ENCODE results near the gene FGF22. TPM values are rescaled to one million over a fixed set of nuclear protein-coding genes. Genes with fewer than 3 reads are reported as not detected.

The FGF22 gene
- polyA plus RNA-seq, 3 donors, result not detected

GRCh38 chr19:676339-677105 is 36.8 kb downstream of the FGF22 start, which contains the start of gene FSTL3:
TSS of gene FSTL3 (plus strand) at chr19:676392. CDS start at chr19:676424, 32 bp downstream.
- Mint-ChIP-seq H3K36me3 (peaks cover 3 to 4% of the 10 kb centered on the region in 2 donors), H3K9me3 (peaks cover 0 to 3% (median under 1%) of the 10 kb centered on the region in 7 donors), H3K27me3 (ENCODE audit: low read depth in 3 of 3) (peaks cover 14 to 46% (median 32%) of the 10 kb centered on the region in 3 donors), H3K4me3 (peak within 1 kb of the TSS; percentile 72 to 81), H3K4me1 (peaks cover 56% of the 10 kb centered on the region), H3K27ac (peak within 1 kb of the TSS in 1 of 7 donors; percentile 75)
- intact Hi-C loops (cut with micrococcal nuclease), result no loop called here
- H3K36me3 ChIP-seq (replicated peaks in 1 of 2; ENCODE audit: control insufficient read depth in 1 of 2, insufficient read depth in 2 of 2, low read length in 2 of 2), result no peaks in the 10 kb centered on the region
- peaks cover 53 to 63% of the 10 kb centered on the region in 2 donors for H3K4me1 ChIP-seq (ENCODE audit: control insufficient read depth in 1 of 2, insufficient read depth in 2 of 2, low read length in 2 of 2)
- DNase-seq, result no peak
- 9% methylated on average over 60 of the region's 63 CpGs for WGBS (ENCODE audit: insufficient coverage)
- TF ChIP-seq CTCF (IDR thresholded peaks at IDR 0.05), result no peak
- H3K27ac ChIP-seq (ENCODE audit: low read depth in 1 of 2, low read length in 2 of 2), result no peak within 1 kb of the TSS
- peak within 1 kb of the TSS; percentile 67 for H3K4me2 ChIP-seq (replicated peaks; ENCODE audit: extremely low read depth, low read length, poor library complexity, severe bottlenecking)
- H3K27me3 ChIP-seq (ENCODE audit: control insufficient read depth in 2 of 2, insufficient read depth in 2 of 2, low read length in 2 of 2), result peaks cover 0 to 30% of the 10 kb centered on the region in 2 donors
- no peak within 1 kb of the TSS for H2AFZ ChIP-seq (ENCODE audit: insufficient read depth, low read depth, low read length, poor library complexity, severe bottlenecking)
- H3K9ac ChIP-seq (ENCODE audit: insufficient read depth, low read length, poor library complexity, severe bottlenecking), result no peak within 1 kb of the TSS
- H3K9me3 ChIP-seq (replicated peaks in 1 of 2; ENCODE audit: control insufficient read depth in 1 of 2, insufficient read depth in 1 of 2, low read length in 2 of 2), result no peaks in the 10 kb centered on the region
- no peaks in the 10 kb centered on the region for H4K20me1 ChIP-seq (ENCODE audit: insufficient read depth, low read length)
- peak within 1 kb of the TSS in 2 of 3 experiments; percentile 34 to 54 for H3K4me3 ChIP-seq (replicated peaks in 1 of 3; ENCODE audit: low read depth in 2 of 3, low read length in 3 of 3)
- peaks cover 10% of the 10 kb centered on the region for H3K79me2 ChIP-seq (ENCODE audit: insufficient read depth, low read length)

- peak overlapping the region; percentile 67 for H3K4me2 ChIP-seq (replicated peaks; ENCODE audit: extremely low read depth, low read length, poor library complexity, severe bottlenecking)
- Mint-ChIP-seq H3K9me3 (peaks cover 0 to 3% (median 2%) of the 10 kb centered on the region in 7 donors), H3K4me1 (peaks cover 54% of the 10 kb centered on the region), H3K36me3 (peaks cover 3 to 4% of the 10 kb centered on the region in 2 donors), H3K27me3 (ENCODE audit: low read depth in 3 of 3) (peaks cover 14 to 46% (median 32%) of the 10 kb centered on the region in 3 donors), H3K27ac (no peak overlapping the region), H3K4me3 (no peak overlapping the region)
- no peak overlapping the region for H3K27ac ChIP-seq (ENCODE audit: low read depth in 1 of 2, low read length in 2 of 2)
- H3K36me3 ChIP-seq (replicated peaks in 1 of 2; ENCODE audit: control insufficient read depth in 1 of 2, insufficient read depth in 2 of 2, low read length in 2 of 2), result no peaks in the 10 kb centered on the region
- TF ChIP-seq CTCF (IDR thresholded peaks at IDR 0.05), result no peak
- no peak overlapping the region for H2AFZ ChIP-seq (ENCODE audit: insufficient read depth, low read depth, low read length, poor library complexity, severe bottlenecking)
- intact Hi-C loops (cut with micrococcal nuclease), result no loop called here
- no peak for DNase-seq
- peaks cover 49 to 60% of the 10 kb centered on the region in 2 donors for H3K4me1 ChIP-seq (ENCODE audit: control insufficient read depth in 1 of 2, insufficient read depth in 2 of 2, low read length in 2 of 2)
- no peak overlapping the region for H3K4me3 ChIP-seq (replicated peaks in 1 of 3; ENCODE audit: low read depth in 2 of 3, low read length in 3 of 3)
- no peak overlapping the region for H3K9ac ChIP-seq (ENCODE audit: insufficient read depth, low read length, poor library complexity, severe bottlenecking)
- H3K79me2 ChIP-seq (ENCODE audit: insufficient read depth, low read length), result peaks cover 10% of the 10 kb centered on the region
- 37% methylated on average over 10 of the region's 15 CpGs for WGBS (ENCODE audit: insufficient coverage)
- no peaks in the 10 kb centered on the region for H3K9me3 ChIP-seq (replicated peaks in 1 of 2; ENCODE audit: control insufficient read depth in 1 of 2, insufficient read depth in 1 of 2, low read length in 2 of 2)
- peaks cover 0 to 30% of the 10 kb centered on the region in 2 donors for H3K27me3 ChIP-seq (ENCODE audit: control insufficient read depth in 2 of 2, insufficient read depth in 2 of 2, low read length in 2 of 2)
- no peaks in the 10 kb centered on the region for H4K20me1 ChIP-seq (ENCODE audit: insufficient read depth, low read length)
These were observed 37.5 kb downstream of the FGF22 start for GRCh38 chr19:677201-677600.

All from CD14-positive monocyte (primary cell).